ENCODE results near the gene PPP4R1. TPM values are rescaled to one million over a fixed set of nuclear protein-coding genes. Genes with fewer than 3 reads are reported as not detected.
"Not testable (repeated sequence)": the region's sequence is repeated elsewhere in the genome, so short reads cannot be mapped to it uniquely, and the experiment has no call there.

Gene PPP4R1, protein sequence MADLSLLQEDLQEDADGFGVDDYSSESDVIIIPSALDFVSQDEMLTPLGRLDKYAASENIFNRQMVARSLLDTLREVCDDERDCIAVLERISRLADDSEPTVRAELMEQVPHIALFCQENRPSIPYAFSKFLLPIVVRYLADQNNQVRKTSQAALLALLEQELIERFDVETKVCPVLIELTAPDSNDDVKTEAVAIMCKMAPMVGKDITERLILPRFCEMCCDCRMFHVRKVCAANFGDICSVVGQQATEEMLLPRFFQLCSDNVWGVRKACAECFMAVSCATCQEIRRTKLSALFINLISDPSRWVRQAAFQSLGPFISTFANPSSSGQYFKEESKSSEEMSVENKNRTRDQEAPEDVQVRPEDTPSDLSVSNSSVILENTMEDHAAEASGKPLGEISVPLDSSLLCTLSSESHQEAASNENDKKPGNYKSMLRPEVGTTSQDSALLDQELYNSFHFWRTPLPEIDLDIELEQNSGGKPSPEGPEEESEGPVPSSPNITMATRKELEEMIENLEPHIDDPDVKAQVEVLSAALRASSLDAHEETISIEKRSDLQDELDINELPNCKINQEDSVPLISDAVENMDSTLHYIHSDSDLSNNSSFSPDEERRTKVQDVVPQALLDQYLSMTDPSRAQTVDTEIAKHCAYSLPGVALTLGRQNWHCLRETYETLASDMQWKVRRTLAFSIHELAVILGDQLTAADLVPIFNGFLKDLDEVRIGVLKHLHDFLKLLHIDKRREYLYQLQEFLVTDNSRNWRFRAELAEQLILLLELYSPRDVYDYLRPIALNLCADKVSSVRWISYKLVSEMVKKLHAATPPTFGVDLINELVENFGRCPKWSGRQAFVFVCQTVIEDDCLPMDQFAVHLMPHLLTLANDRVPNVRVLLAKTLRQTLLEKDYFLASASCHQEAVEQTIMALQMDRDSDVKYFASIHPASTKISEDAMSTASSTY
- 48.9 and 56.0 TPM in 2 replicates for total RNA-seq

DNA sequence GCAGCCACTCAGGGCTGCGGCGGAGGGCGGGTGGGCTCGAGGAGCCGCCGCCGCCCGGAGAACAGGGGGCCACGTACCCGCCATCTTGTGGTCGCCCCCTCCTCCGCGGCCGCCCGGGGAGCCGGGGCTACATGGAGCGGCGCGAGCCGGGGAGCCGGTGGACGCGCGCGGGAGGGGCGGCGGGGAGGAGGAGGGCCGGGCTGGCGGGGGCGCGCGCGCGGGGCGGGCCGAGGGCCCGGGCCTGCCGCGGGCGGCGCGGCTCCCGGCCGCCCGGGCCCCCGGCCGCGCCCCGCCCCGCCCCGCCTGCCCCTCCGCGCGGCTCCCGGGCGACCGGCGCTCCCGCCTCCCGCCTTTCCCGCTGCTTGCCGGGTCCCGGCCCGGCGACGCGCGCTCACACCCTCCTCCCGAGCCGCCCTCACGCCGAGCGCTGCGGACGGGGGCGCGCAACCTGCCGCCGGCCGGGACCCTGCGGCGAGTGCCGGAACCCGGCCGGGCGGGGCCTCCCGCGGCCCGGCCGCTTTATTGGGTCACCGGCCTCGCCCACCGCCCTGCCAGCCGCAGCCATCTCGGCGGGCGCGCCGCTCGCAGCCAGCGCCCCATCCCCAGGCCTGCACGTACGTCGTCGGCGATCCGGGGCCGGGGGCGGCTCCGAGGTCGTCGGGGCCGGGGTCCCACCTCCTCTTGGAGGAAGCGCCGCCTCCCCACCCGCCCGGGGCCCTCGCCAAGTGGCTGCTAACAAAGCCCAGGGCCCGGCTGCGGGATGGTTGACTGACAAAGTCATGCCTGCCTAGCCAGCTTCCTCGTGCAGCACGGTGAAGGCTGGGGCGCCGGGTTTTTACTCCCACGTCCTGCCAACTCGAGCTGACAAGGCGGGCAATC is at the start of gene PPP4R1:
TSS of gene PPP4R1 (minus strand) at position 159 of the 879 bp plus-strand sequence. CDS start at position 84, 75 bp downstream.
- intact Hi-C loops (cut with micrococcal nuclease), result loop anchor here (2.0 to 10.0 kb wide), 7 partner anchors 338 to 1170 kb away; partner anchors contain the start of genes ANKRD12, NAPG, NDUFV2 and RAB12

DNA sequence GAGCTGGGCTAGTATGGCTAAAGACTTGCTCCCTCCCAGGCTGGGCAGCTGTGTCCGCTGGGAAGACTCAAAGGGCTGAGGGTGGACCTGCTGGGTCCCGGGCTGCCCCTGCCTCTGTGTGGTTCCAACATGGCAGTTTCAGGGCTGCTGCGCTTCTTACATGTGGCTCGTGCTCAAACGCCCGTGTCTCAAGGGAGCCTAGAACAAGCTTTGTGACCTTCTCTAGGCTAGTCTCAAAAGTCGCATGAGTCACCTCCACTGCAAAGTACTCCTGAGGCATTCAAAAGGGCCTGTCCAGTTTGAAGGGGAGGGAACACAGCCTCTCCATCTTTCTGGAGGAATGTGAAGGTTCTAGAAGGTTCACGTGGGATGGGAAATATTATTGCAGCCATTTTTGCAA is 49.0 kb upstream of the PPP4R1 start:
- intact Hi-C loops (cut with micrococcal nuclease), result no loop called here

GRCh38 chr18:9661564-9661963 is 47.2 kb upstream of the PPP4R1 start:
- intact Hi-C loops (cut with micrococcal nuclease), result no loop called here

- intact Hi-C loops (cut with micrococcal nuclease), result no loop called here
Observed at GRCh38 chr18:9659499-9660375, 45.4 kb upstream of the PPP4R1 start.

DNA sequence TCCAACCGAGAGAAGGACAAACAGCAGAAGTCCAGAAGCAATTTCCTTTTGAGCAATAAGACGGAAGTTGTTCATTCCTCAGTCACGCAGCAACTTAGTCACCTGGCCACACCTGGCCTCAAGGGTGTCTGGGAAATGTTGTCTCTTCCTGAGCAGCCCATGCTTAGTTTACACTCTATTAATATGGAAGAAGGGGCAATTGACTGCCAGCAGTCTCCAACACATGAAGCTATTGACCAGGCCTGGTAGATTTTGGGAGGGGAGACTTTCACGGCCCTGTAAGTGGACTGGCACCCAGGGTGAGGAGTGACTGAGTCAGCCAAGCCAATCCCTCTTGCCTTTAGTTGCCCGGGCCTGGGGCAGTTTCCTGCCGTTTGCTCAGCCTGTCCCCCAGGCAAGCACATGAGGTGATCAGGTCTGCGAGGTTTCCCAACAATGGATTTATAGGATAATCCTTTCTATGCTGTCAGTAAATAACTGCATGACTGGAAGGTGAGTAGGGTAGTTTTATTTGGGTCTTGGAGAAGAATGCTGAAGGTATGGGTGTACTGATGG is 43.8 kb upstream of the PPP4R1 start:
- intact Hi-C loops (cut with micrococcal nuclease), result no loop called here

GRCh38 chr18:9655232-9655767 is 40.9 kb upstream of the PPP4R1 start:
- intact Hi-C loops (cut with micrococcal nuclease), result no loop called here

DNA sequence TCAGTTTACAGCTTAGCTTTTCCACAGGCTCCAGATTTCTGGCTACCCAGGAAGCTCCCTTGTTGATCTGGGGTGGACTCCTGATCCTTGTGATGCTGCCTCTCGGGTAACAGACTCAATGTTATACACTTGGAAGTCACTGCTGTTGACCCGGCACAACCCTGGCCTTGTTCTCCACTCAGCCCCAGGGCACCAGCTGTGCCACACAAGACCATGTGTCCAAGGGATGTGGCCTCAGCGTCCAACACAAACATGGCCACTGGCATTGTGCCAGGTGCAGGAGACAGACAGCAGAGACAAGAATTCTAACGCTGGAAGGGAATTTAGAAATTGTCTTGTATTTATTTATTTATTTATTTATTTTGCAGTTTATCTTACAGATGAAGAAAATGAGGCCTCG is 39.0 kb upstream of the PPP4R1 start:
- intact Hi-C loops (cut with micrococcal nuclease), result no loop called here

DNA sequence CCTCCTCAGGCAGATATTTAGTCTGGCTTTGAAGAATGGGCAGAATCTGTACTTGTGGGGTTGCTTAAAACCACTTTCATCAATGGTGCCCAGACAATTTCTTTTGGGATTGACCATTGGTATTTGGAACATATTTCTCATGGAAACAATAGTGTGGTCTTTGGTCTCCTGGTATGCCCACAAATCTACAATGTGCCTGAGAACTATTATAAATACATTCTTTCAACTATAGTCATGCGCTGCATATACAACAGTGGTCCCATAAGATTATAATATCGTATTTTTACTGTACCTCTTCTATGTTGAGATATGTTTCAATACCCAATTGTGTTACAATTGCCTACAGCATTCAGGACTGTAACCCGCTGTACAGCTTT is 34.8 kb upstream of the PPP4R1 start:
- intact Hi-C loops (cut with micrococcal nuclease), result no loop called here

DNA sequence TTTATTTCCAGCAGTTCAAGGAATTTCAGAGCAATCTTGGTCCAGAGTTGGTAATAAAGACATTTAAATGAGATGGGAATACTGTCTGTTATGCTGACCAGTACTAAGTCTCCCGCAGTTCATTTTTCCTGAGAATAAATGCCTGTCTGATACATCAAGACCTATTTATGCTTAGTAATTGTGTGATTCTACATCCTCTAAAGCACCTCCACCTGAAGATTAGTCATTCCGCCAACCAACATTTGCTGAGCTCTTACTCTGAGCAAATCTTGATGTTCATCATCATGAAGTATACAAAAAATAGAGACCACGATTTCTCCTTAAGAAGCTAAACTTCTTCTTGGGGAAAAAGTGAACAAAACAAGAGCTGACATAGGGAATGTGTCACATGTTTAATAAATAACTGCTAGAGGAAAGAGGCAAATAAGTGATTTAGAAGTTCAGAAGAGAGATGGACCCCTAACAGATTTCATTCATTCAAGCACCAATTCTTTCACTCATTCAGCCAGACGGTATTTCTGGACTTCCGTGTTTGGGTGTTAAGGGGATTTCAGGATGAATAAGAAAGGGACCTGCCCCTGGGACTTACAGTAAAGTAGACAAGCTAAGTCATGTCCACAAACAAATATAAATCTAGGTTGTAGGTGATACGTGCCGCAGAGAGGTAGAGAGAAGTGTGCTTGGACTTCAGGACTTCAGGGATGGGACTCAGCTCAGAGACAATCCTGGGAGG is 34.2 kb upstream of the PPP4R1 start:
- intact Hi-C loops (cut with micrococcal nuclease), result no loop called here

- intact Hi-C loops (cut with micrococcal nuclease), result no loop called here
Observed at GRCh38 chr18:9647496-9648323, 33.4 kb upstream of the PPP4R1 start.

GRCh38 chr18:9643549-9643948 is 29.2 kb upstream of the PPP4R1 start:
- intact Hi-C loops (cut with micrococcal nuclease), result no loop called here

DNA sequence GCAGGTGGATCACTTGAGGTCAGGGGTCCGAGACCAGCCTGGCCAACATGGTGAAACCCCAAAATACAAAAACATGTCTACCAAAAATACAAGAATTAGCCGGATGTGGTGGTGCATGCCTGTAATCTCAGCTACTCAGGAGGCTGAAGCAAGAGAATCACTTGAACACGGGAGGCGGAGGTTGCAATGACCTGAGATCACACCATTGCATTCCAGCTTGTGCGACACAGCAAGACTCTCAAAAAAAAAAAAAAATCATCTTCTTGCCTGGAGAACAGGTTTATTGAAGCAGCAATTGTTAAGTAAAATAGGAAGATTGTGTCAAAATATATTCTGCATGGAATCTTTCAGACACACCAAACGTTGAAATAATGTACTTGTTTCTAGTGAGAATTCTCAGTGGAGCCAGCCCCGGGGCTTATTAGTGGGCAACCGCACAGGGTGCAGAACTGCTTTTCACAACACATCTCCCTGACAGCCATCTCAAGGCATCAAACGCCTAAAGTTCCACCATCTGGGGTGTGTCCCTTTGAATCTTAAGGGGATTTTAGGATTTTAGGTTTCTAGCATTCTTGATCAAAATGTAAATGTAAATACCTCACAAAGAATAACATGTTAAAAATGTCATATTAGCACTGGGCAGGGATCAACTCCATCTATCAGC is 28.6 kb upstream of the PPP4R1 start:
- intact Hi-C loops (cut with micrococcal nuclease), result no loop called here

- intact Hi-C loops (cut with micrococcal nuclease), result not testable (repeated sequence)
Observed at GRCh38 chr18:9641081-9641480, 26.7 kb upstream of the PPP4R1 start.

GRCh38 chr18:9638886-9639285 is 24.5 kb upstream of the PPP4R1 start:
- intact Hi-C loops (cut with micrococcal nuclease), result no loop called here

DNA sequence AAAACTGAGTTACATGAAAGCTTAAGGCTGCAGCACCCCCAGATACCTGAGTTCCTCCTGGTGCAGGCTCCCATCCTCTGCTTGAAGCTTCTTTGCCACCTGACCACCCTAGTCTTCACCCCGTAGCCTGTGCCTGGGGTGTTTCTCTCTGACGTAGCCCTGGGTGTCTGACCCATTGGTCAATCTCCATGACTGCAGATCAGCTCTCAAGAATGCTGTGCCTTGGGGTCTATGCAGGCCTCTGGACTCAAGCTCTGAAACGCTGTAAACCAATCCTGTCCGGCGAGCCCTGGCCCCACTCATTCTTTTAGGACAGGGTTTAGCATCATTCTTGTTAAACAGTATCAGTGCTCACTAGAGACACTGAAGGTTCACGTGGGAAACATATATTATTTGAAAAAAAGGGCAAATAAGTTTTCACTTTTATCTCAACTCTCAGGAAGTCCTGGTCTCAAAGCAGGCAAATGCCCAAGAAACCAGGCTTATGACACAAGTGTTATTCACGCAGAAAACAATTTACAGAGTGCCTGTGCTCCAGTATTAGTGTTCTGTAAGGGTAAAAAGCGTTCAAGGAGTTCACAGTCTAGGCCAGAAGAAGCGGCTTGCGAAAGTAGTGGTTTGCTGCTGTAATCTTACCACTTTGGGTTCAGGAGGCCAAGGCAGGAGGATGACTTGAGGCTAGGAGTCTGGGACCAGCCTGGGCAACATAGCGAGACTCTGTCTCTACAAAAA is 22.8 kb upstream of the PPP4R1 start:
- intact Hi-C loops (cut with micrococcal nuclease), result no loop called here

- intact Hi-C loops (cut with micrococcal nuclease), result no loop called here
Observed at GRCh38 chr18:9634856-9635255, 20.5 kb upstream of the PPP4R1 start.
